ENCODE results near the gene RGS17.

Gene RGS17

GRCh38 chr6:153047386-153047785, 83.7 kb downstream of the RGS17 start:
- H3K27me3 ChIP-seq (replicated peaks; ENCODE audit: control insufficient read depth, insufficient read depth, low read length, poor library complexity, severe bottlenecking): no peaks in the 10 kb centered on the region
- no peaks in the 10 kb centered on the region for H3K4me1 ChIP-seq (ENCODE audit: control insufficient read depth, insufficient read depth, low read length, poor library complexity, severe bottlenecking)
- no peak for DNase-seq
- no peak overlapping the region for H3K4me3 ChIP-seq (ENCODE audit: insufficient read depth, low read depth, low read length, poor library complexity, severe bottlenecking)
- H3K36me3 ChIP-seq (ENCODE audit: control insufficient read depth, insufficient read depth, low read length): no peaks in the 10 kb centered on the region
- H3K27ac ChIP-seq (ENCODE audit: insufficient read depth, low read length, poor library complexity, severe bottlenecking): no peak overlapping the region
- H3K9me3 ChIP-seq (ENCODE audit: control insufficient read depth, low read length): no peaks in the 10 kb centered on the region

DNA sequence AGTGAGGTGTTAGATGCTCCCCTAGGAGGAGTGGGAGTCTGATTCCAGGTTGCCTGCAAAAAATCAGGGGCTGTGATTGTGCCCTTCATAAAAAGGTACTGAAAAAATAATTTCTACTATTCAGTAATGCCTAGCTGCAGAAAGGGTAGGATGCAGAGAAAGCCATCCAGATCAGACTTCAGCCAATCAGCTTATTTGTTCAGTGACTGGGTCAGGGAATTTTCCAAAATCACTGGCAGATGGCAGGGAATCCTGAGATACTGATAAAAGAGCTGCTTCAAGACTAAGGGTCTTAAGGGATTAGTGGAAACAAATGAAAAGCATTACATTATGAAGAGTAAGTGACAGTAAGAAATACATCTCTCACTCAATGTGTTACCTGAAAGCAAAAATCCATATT, 85.8 kb downstream of the RGS17 start:
- H3K4me1 ChIP-seq (ENCODE audit: control insufficient read depth, insufficient read depth, low read length, poor library complexity, severe bottlenecking): no peaks in the 10 kb centered on the region
- H3K27me3 ChIP-seq (replicated peaks; ENCODE audit: control insufficient read depth, insufficient read depth, low read length, poor library complexity, severe bottlenecking): no peaks in the 10 kb centered on the region
- H3K4me3 ChIP-seq (ENCODE audit: insufficient read depth, low read depth, low read length, poor library complexity, severe bottlenecking): no peak overlapping the region
- DNase-seq: no peak
- no peaks in the 10 kb centered on the region for H3K9me3 ChIP-seq (ENCODE audit: control insufficient read depth, low read length)
- no peak overlapping the region for H3K27ac ChIP-seq (ENCODE audit: insufficient read depth, low read length, poor library complexity, severe bottlenecking)
- H3K36me3 ChIP-seq (ENCODE audit: control insufficient read depth, insufficient read depth, low read length): no peaks in the 10 kb centered on the region

- H3K27me3 ChIP-seq (replicated peaks; ENCODE audit: control insufficient read depth, insufficient read depth, low read length, poor library complexity, severe bottlenecking): no peaks in the 10 kb centered on the region
- H3K36me3 ChIP-seq (ENCODE audit: control insufficient read depth, insufficient read depth, low read length): no peaks in the 10 kb centered on the region
- no peak overlapping the region for H3K27ac ChIP-seq (ENCODE audit: insufficient read depth, low read length, poor library complexity, severe bottlenecking)
- no peaks in the 10 kb centered on the region for H3K4me1 ChIP-seq (ENCODE audit: control insufficient read depth, insufficient read depth, low read length, poor library complexity, severe bottlenecking)
- H3K4me3 ChIP-seq (ENCODE audit: insufficient read depth, low read depth, low read length, poor library complexity, severe bottlenecking): no peak overlapping the region
- DNase-seq: no peak
- H3K9me3 ChIP-seq (ENCODE audit: control insufficient read depth, low read length): no peaks in the 10 kb centered on the region
These were observed 86.8 kb downstream of the RGS17 start for GRCh38 chr6:153044295-153044694.

- Histone ChIP-seq H3K36me3 (ENCODE audit: control insufficient read depth, insufficient read depth, low read length) (no peaks in the 10 kb centered on the region), H3K27ac (ENCODE audit: insufficient read depth, low read length, poor library complexity, severe bottlenecking) (no peak overlapping the region)
These were observed 87.4 kb downstream of the RGS17 start for GRCh38 chr6:153043719-153044118.

DNA sequence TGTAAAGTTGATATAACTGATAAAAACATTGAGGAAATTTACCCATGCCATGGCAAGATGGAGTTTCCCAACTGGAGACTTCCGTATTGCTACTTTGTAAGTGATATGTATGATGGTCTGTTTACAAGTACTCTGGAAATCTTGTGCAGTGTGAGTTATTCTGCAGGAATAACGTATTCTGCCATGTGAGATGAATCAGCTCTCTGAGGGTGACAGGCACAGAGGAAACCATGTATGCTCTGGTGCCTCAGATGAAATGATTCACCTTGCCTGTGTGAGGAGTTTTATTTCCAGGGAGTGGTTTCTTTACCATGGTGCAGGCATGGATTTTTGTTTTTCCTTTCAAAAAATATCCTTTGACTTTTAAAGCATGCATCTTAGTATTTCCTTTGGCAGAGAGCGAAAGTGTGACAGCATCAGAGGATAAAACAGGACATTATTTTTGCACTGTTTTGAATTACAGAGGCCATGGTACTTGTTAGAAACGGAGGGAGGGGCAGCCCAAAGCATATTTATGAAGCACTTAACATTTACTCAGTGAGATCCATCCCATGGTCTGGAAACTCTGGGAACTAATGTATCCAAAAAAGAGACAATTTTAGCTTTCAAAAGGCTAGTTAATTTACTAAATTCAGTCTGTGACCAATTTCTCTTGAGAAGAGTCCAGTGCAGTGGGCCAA, 92.6 kb downstream of the RGS17 start:
- Histone ChIP-seq H3K27me3 (replicated peaks; ENCODE audit: control insufficient read depth, insufficient read depth, low read length, poor library complexity, severe bottlenecking) (no peaks in the 10 kb centered on the region), H3K4me1 (ENCODE audit: control insufficient read depth, insufficient read depth, low read length, poor library complexity, severe bottlenecking) (no peaks in the 10 kb centered on the region), H3K9me3 (ENCODE audit: control insufficient read depth, low read length) (no peaks in the 10 kb centered on the region), H3K27ac (ENCODE audit: insufficient read depth, low read length, poor library complexity, severe bottlenecking) (no peak overlapping the region), H3K4me3 (ENCODE audit: insufficient read depth, low read depth, low read length, poor library complexity, severe bottlenecking) (no peak overlapping the region), H3K36me3 (ENCODE audit: control insufficient read depth, insufficient read depth, low read length) (no peaks in the 10 kb centered on the region)
- DNase-seq: no peak

More at GRCh38 chr6:153043719-153044118, 87.4 kb downstream of the RGS17 start:
- no peak overlapping the region for H3K4me3 ChIP-seq (ENCODE audit: insufficient read depth, low read depth, low read length, poor library complexity, severe bottlenecking)
- H3K9me3 ChIP-seq (ENCODE audit: control insufficient read depth, low read length): no peaks in the 10 kb centered on the region
- no peaks in the 10 kb centered on the region for H3K27me3 ChIP-seq (replicated peaks; ENCODE audit: control insufficient read depth, insufficient read depth, low read length, poor library complexity, severe bottlenecking)
- H3K4me1 ChIP-seq (ENCODE audit: control insufficient read depth, insufficient read depth, low read length, poor library complexity, severe bottlenecking): no peaks in the 10 kb centered on the region
- no peak for DNase-seq

DNA sequence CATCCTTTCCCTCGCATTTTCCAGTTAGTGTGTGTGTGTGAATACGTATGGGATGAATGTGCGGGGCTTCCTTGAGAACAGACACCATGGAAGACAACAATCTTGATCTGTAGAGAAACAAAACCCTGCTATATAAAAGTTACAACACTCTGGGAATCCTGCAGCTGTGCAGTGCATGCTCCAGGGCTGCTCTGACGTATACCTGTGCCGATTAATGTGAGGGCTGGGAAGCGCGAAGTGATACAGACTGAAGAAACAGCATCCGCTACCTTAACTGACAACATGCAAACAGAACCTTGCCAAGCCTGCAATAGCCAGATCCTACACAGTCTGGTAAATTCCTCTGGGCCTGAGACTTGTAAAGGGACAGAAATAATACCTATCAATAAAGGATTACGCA, 96.9 kb downstream of the RGS17 start:
- no peak for DNase-seq
- H3K36me3 ChIP-seq (ENCODE audit: control insufficient read depth, insufficient read depth, low read length): no peaks in the 10 kb centered on the region
- H3K27me3 ChIP-seq (replicated peaks; ENCODE audit: control insufficient read depth, insufficient read depth, low read length, poor library complexity, severe bottlenecking): no peaks in the 10 kb centered on the region
- no peaks in the 10 kb centered on the region for H3K4me1 ChIP-seq (ENCODE audit: control insufficient read depth, insufficient read depth, low read length, poor library complexity, severe bottlenecking)
- no peak overlapping the region for H3K27ac ChIP-seq (ENCODE audit: insufficient read depth, low read length, poor library complexity, severe bottlenecking)
- no peaks in the 10 kb centered on the region for H3K9me3 ChIP-seq (ENCODE audit: control insufficient read depth, low read length)
- H3K4me3 ChIP-seq (ENCODE audit: insufficient read depth, low read depth, low read length, poor library complexity, severe bottlenecking): no peak overlapping the region

GRCh38 chr6:153032255-153032882, 98.7 kb downstream of the RGS17 start:
- no peak overlapping the region for H3K27ac ChIP-seq (ENCODE audit: insufficient read depth, low read length, poor library complexity, severe bottlenecking)
- H3K4me1 ChIP-seq (ENCODE audit: control insufficient read depth, insufficient read depth, low read length, poor library complexity, severe bottlenecking): no peaks in the 10 kb centered on the region
- DNase-seq: no peak
- H3K36me3 ChIP-seq (ENCODE audit: control insufficient read depth, insufficient read depth, low read length): no peaks in the 10 kb centered on the region
- H3K4me3 ChIP-seq (ENCODE audit: insufficient read depth, low read depth, low read length, poor library complexity, severe bottlenecking): no peak overlapping the region
- H3K27me3 ChIP-seq (replicated peaks; ENCODE audit: control insufficient read depth, insufficient read depth, low read length, poor library complexity, severe bottlenecking): no peaks in the 10 kb centered on the region
- H3K9me3 ChIP-seq (ENCODE audit: control insufficient read depth, low read length): no peaks in the 10 kb centered on the region

DNA sequence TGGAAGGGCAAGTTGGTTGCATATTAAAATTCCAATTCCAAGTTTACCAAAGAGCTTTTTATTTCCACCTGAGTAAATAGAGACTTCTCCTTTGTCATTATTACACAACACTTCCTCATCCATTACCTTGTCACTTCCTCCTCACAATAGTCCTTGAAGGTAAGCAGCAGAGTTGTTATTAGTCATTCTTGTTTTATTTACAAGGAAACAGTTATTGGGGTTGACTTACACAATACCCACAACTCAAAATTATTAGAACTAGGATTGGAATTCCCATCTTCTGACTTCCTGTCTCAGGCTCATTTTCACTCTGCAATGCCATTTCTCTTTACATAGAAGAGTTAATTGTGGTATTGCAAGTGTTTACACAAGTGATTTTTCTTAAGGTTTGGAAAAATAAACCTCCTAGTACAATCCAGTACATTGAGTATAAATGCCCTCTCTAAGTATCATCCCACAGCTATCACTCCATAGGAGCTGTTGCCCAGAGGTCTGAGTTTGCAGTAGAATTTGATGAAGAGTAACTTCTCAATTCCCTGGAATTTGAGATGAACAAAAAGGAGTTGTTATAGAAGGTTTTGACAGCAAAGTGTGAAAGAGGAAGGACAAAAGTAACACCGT, 99.6 kb downstream of the RGS17 start:
- DNase-seq: no peak
- H3K4me1 ChIP-seq (ENCODE audit: control insufficient read depth, insufficient read depth, low read length, poor library complexity, severe bottlenecking): no peaks in the 10 kb centered on the region
- no peak overlapping the region for H3K4me3 ChIP-seq (ENCODE audit: insufficient read depth, low read depth, low read length, poor library complexity, severe bottlenecking)
- H3K27ac ChIP-seq (ENCODE audit: insufficient read depth, low read length, poor library complexity, severe bottlenecking): no peak overlapping the region
- no peaks in the 10 kb centered on the region for H3K9me3 ChIP-seq (ENCODE audit: control insufficient read depth, low read length)
- no peaks in the 10 kb centered on the region for H3K27me3 ChIP-seq (replicated peaks; ENCODE audit: control insufficient read depth, insufficient read depth, low read length, poor library complexity, severe bottlenecking)
- H3K36me3 ChIP-seq (ENCODE audit: control insufficient read depth, insufficient read depth, low read length): no peaks in the 10 kb centered on the region

GRCh38 chr6:153028963-153029362, 102.1 kb downstream of the RGS17 start:
- Histone ChIP-seq H3K27me3 (replicated peaks; ENCODE audit: control insufficient read depth, insufficient read depth, low read length, poor library complexity, severe bottlenecking) (no peaks in the 10 kb centered on the region), H3K4me1 (ENCODE audit: control insufficient read depth, insufficient read depth, low read length, poor library complexity, severe bottlenecking) (no peaks in the 10 kb centered on the region), H3K9me3 (ENCODE audit: control insufficient read depth, low read length) (no peaks in the 10 kb centered on the region), H3K4me3 (ENCODE audit: insufficient read depth, low read depth, low read length, poor library complexity, severe bottlenecking) (no peak overlapping the region), H3K27ac (ENCODE audit: insufficient read depth, low read length, poor library complexity, severe bottlenecking) (no peak overlapping the region), H3K36me3 (ENCODE audit: control insufficient read depth, insufficient read depth, low read length) (no peaks in the 10 kb centered on the region)
- DNase-seq: no peak

DNA sequence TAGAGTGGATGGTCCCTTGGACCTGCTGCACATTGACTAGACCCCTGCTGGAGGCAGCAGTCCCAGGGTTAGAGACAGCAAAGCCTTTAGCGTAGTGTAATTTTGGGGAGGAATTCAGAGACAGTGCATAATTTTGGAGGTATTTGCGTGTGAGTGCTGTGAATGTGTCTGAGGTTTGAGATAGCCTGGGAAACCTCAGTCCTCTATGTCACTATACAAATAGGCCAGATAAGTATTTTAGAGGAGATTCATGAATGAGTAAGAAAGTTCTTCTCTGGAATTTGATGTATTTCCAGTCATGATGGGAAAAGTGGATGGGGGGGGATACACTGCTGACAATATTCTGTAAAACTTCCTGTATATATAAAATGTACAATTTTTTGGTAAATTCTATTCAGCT, 102.8 kb downstream of the RGS17 start:
- Histone ChIP-seq H3K9me3 (ENCODE audit: control insufficient read depth, low read length) (no peaks in the 10 kb centered on the region), H3K4me3 (ENCODE audit: insufficient read depth, low read depth, low read length, poor library complexity, severe bottlenecking) (no peak overlapping the region), H3K36me3 (ENCODE audit: control insufficient read depth, insufficient read depth, low read length) (no peaks in the 10 kb centered on the region), H3K27ac (ENCODE audit: insufficient read depth, low read length, poor library complexity, severe bottlenecking) (no peak overlapping the region), H3K4me1 (ENCODE audit: control insufficient read depth, insufficient read depth, low read length, poor library complexity, severe bottlenecking) (no peaks in the 10 kb centered on the region), H3K27me3 (replicated peaks; ENCODE audit: control insufficient read depth, insufficient read depth, low read length, poor library complexity, severe bottlenecking) (no peaks in the 10 kb centered on the region)
- DNase-seq: no peak

All from effector memory CD4-positive, alpha-beta T cell (primary cell).